ENCODE data around the gene POLE. TPM values are rescaled to one million over a fixed set of nuclear protein-coding genes. Genes with fewer than 3 reads are reported as not detected.
A peak's percentile ranks its signal among the peaks of the same experiment; 100 is the strongest.

The POLE gene, protein sequence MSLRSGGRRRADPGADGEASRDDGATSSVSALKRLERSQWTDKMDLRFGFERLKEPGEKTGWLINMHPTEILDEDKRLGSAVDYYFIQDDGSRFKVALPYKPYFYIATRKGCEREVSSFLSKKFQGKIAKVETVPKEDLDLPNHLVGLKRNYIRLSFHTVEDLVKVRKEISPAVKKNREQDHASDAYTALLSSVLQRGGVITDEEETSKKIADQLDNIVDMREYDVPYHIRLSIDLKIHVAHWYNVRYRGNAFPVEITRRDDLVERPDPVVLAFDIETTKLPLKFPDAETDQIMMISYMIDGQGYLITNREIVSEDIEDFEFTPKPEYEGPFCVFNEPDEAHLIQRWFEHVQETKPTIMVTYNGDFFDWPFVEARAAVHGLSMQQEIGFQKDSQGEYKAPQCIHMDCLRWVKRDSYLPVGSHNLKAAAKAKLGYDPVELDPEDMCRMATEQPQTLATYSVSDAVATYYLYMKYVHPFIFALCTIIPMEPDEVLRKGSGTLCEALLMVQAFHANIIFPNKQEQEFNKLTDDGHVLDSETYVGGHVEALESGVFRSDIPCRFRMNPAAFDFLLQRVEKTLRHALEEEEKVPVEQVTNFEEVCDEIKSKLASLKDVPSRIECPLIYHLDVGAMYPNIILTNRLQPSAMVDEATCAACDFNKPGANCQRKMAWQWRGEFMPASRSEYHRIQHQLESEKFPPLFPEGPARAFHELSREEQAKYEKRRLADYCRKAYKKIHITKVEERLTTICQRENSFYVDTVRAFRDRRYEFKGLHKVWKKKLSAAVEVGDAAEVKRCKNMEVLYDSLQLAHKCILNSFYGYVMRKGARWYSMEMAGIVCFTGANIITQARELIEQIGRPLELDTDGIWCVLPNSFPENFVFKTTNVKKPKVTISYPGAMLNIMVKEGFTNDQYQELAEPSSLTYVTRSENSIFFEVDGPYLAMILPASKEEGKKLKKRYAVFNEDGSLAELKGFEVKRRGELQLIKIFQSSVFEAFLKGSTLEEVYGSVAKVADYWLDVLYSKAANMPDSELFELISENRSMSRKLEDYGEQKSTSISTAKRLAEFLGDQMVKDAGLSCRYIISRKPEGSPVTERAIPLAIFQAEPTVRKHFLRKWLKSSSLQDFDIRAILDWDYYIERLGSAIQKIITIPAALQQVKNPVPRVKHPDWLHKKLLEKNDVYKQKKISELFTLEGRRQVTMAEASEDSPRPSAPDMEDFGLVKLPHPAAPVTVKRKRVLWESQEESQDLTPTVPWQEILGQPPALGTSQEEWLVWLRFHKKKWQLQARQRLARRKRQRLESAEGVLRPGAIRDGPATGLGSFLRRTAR (N-terminal part only)
- total RNA-seq (2014; rRNA removed; shearing (Covaris generic)) = 13.2 and 23.2 TPM in 2 replicates
- 27.6 and 41.3 TPM in 2 replicates for polyA plus RNA-seq (2015; cell fraction: cytosol; rRNA removed)
- polyA plus RNA-seq (2015; cell fraction: nucleus; rRNA removed) = 256 and 317 TPM in 2 replicates

DNA sequence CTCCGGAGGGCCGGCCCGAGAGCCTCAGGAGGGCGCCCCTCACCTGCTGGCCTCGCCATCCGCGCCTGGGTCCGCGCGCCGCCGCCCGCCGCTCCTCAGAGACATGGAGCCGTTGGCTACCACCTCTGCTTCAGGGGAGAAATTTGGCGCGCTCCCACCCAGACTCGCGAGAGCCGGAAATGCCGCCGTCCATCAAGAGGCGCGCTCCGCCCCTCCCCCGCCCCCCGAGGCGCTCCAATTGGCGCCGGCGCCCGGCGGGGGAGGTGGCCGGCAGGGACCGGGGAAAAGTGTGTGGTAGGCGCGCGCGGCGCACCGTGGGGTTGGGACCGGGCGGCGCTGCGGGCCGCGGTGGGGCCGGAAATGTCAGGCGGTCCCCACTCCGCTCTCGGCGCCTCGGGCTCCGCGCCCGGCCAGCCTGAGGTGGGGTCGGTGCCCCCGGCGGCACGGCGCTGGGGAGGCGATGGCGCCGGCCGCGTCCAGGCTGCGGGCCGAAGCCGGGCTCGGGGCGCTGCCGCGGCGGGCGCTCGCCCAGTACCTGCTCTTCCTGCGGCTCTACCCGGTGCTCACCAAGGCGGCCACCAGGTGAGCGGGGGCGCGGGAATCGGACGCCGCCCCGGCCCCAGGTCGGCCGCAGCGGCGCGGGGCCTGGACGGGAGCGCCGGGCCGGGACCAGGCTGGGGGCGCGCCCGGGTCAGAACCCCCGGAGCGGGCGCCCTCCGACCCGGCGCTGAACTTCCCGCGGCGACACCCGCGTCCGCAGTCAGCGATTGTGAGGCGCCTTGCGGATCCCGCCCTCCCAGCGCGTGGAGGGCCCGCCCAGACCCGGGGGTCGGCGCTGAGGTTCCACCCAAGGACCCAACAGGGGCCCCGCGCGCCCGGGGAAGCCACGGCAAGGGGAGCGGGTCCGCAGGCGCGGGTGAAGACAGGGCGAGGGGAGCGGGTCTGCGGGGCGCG, at the start of gene POLE, which contains the start of gene PXMP2:
Gene POLE (minus strand): TSS at position 132 of the 954 bp plus-strand sequence. CDS start 27 bp downstream, at position 105.
Gene PXMP2 (plus strand): TSS at position 377 of the 954 bp plus-strand sequence. CDS start 84 bp downstream, at position 461.
- peak; percentile 93 for DNase-seq (ENCODE audit: low read depth, low spot score)
- in situ Hi-C loops (cut with HindIII; ENCODE audit: low pct_unique_long_range_greater_than_20kb, low sequenced_read_pairs) = no loop called here

DNA sequence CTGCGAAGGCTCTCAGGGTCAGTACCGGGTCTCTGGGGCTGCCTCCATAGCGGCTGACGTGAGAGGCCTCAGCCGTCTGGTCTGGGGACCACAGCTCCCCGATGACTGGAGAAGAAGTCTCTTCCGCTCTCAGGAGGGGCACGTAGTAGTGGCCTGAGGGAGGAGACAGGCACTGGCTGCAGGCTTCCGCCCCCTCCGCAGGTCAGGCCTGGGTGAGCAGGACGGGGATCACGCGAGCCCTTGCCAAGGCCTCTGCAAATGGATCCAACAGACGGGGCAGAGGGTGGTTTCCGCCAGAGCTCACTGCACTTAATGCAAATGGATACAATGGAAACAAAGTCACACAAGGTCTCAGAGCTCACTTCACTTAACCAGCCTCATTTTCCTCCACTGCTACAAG, 49.8 kb upstream of the POLE start:
- no peak for DNase-seq (ENCODE audit: low read depth, low spot score)
- in situ Hi-C loops (cut with HindIII; ENCODE audit: low pct_unique_long_range_greater_than_20kb, low sequenced_read_pairs) = no loop called here

DNA sequence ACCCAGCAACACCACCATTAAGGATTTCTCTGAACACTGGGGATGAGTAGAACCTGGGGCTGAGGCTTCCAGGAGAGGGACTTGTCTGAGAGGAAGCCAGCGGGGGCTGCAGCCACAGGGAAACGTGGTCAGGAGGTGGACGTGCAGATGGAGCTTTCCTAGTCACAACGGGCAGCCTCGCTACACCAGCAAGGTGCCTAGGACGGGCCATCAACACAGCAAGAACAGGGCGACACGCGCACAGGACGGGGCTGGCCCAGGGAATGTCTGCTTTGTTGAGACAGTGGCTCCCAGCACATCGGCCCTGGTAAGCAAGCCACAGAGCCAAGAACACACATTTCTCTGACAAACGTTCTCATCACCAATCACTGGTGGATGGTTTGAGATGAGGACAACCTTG, 49.2 kb upstream of the POLE start:
- no peak for DNase-seq (ENCODE audit: low read depth, low spot score)

GRCh38 chr12:132735496-132735895, 48.4 kb upstream of the POLE start:
- in situ Hi-C loops (cut with HindIII; ENCODE audit: low pct_unique_long_range_greater_than_20kb, low sequenced_read_pairs) = no loop called here

More for the DNA sequence above, 49.2 kb upstream of the POLE start:
- in situ Hi-C loops (cut with HindIII; ENCODE audit: low pct_unique_long_range_greater_than_20kb, low sequenced_read_pairs) = no loop called here

GRCh38 chr12:132734206-132734605, 47.1 kb upstream of the POLE start:
- in situ Hi-C loops (cut with HindIII; ENCODE audit: low pct_unique_long_range_greater_than_20kb, low sequenced_read_pairs) = no loop called here
- no peak for DNase-seq (ENCODE audit: low read depth, low spot score)

More at GRCh38 chr12:132735496-132735895, 48.4 kb upstream of the POLE start:
- no peak for DNase-seq (ENCODE audit: low read depth, low spot score)

- in situ Hi-C loops (cut with HindIII; ENCODE audit: low pct_unique_long_range_greater_than_20kb, low sequenced_read_pairs) = no loop called here
- DNase-seq (ENCODE audit: low read depth, low spot score) = no peak
These were observed 44.4 kb upstream of the POLE start for GRCh38 chr12:132731574-132731973.

DNA sequence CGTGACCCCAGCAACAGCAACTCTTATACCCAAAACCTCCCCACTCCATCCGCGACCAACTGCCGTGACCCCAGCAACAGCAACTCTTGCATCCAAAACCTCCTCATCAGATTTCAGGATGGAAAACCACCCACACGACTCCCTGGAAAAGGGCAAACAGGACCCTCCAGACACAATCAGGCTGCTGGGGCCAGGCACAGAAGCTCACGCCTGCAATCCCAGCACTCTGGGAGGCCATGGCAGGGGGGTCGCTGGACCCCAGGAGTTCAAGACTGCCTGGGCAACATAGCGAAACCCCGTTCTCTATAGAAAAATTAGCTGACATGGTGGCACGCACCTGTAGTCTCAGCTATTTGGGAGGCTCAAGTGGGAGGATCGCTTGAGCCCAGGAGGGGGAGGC, 43.2 kb upstream of the POLE start:
- in situ Hi-C loops (cut with HindIII; ENCODE audit: low pct_unique_long_range_greater_than_20kb, low sequenced_read_pairs) = no loop called here
- no peak for DNase-seq (ENCODE audit: low read depth, low spot score)

GRCh38 chr12:132729541-132730320, 42.6 kb upstream of the POLE start:
- peak; percentile 13 for DNase-seq (ENCODE audit: low read depth, low spot score)
- in situ Hi-C loops (cut with HindIII; ENCODE audit: low pct_unique_long_range_greater_than_20kb, low sequenced_read_pairs) = no loop called here

- no peak for DNase-seq (ENCODE audit: low read depth, low spot score)
- in situ Hi-C loops (cut with HindIII; ENCODE audit: low pct_unique_long_range_greater_than_20kb, low sequenced_read_pairs) = no loop called here
These were observed 41.4 kb upstream of the POLE start for GRCh38 chr12:132728502-132728901.

GRCh38 chr12:132727091-132727794, 40.1 kb upstream of the POLE start:
- DNase-seq (ENCODE audit: low read depth, low spot score) = no peak
- in situ Hi-C loops (cut with HindIII; ENCODE audit: low pct_unique_long_range_greater_than_20kb, low sequenced_read_pairs) = no loop called here

DNA sequence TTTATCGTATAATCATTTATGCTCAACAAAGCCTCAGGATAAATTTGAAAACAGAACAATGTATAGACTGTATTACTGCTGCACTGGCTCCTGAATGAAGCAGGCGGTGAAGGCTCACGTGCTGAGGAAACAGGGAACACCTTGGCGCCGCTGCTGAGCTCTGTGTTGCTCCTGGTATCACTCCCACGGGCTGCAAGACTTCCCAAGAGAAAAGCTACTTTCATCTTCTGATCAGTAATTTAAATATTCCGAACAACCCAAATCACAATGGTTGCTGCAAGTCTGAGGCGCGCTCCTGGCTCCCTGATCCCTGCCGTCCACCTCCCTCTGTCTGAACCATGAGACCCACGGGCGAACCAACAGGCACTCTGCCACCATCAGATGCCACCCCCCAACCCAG, 39.2 kb upstream of the POLE start:
- in situ Hi-C loops (cut with HindIII; ENCODE audit: low pct_unique_long_range_greater_than_20kb, low sequenced_read_pairs) = no loop called here
- DNase-seq (ENCODE audit: low read depth, low spot score) = no peak

- in situ Hi-C loops (cut with HindIII; ENCODE audit: low pct_unique_long_range_greater_than_20kb, low sequenced_read_pairs) = no loop called here
- DNase-seq (ENCODE audit: low read depth, low spot score) = no peak
These were observed 37.5 kb upstream of the POLE start for GRCh38 chr12:132724506-132725241.

DNA sequence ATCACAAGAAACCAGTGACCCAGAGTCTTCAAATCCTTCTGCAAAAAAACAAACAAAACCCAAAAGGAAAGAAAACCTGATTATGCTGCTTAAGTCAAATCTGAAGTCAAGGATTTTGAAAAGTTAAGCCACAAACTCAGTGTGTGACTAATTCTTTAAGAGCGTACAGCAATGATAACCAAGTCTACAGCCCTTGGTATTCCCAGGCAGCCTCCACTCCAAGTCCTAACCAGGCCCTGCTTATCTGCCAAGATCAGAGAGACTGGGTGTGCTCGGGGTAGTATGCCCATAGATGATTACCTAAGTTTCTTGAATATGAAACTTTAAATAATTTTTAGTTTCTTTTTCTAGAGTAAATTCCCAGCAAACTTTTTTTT, 36.6 kb upstream of the POLE start:
- no peak for DNase-seq (ENCODE audit: low read depth, low spot score)
- in situ Hi-C loops (cut with HindIII; ENCODE audit: low pct_unique_long_range_greater_than_20kb, low sequenced_read_pairs) = no loop called here

- in situ Hi-C loops (cut with HindIII; ENCODE audit: low pct_unique_long_range_greater_than_20kb, low sequenced_read_pairs) = no loop called here
- DNase-seq (ENCODE audit: low read depth, low spot score) = no peak
These were observed 36.0 kb upstream of the POLE start for GRCh38 chr12:132723015-132723763.

Measured in SK-MEL-5 (cell line).